HepG2 (cell line): Measurements from ENCODE around the gene CALML6. TPM values are rescaled to one million over a fixed set of nuclear protein-coding genes. Genes with fewer than 3 reads are reported as not detected.

Source experiments
- CEBPB ChIP-seq: IDR thresholded peaks from 2 replicates; pipeline ENCODE4 v1.6.1; 2011; ENCODE audit warnings: low read depth, low read length, improper control_type of control experiment, borderline replicate concordance
- CREB3 ChIP-seq: sonication (generic); formaldehyde crosslinking; IDR thresholded peaks from 2 replicates; pipeline ENCODE4 v1.5.0; 2020; ENCODE audit warnings: missing genetic modification reagents
- EED ChIP-seq: sonication (generic); formaldehyde crosslinking; IDR thresholded peaks from 2 replicates; pipeline ENCODE4 v1.5.0; 2020; ENCODE audit warnings: mild to moderate bottlenecking, missing genetic modification reagents
- ELF3 ChIP-seq: IDR thresholded peaks from 2 replicates; pipeline ENCODE4 v1.6.1; 2016; ENCODE audit warnings: missing genetic modification reagents, missing compliant biosample characterization
- EZH2 ChIP-seq: conservative IDR thresholded peaks from 2 replicates; pipeline ENCODE4 v1.6.1; 2012; ENCODE audit warnings: mild to moderate bottlenecking, low read depth, low read length, moderate library complexity
- FLYWCH1 ChIP-seq: sonication (generic); formaldehyde crosslinking; IDR thresholded peaks from 2 replicates; pipeline ENCODE4 v1.8.1; 2023; ENCODE audit warnings: mild to moderate bottlenecking, missing genetic modification reagents
- HNF4A ChIP-seq: sonication (generic); formaldehyde crosslinking; IDR thresholded peaks from 2 replicates; pipeline ENCODE4 v1.4.0; 2020; ENCODE audit warnings: missing genetic modification reagents
- KDM5B ChIP-seq: sonication (generic); formaldehyde crosslinking; IDR thresholded peaks from 2 replicates; pipeline ENCODE4 v1.4.0; 2020; ENCODE audit warnings: missing genetic modification reagents, mild to moderate bottlenecking, borderline replicate concordance
- POLR2AphosphoS5 ChIP-seq: IDR thresholded peaks from 2 replicates; pipeline ENCODE4 v1.6.1; 2012; ENCODE audit warnings: low read depth, low read length
- RAD21 ChIP-seq: fragments of 450-650 bp; formaldehyde crosslinking; IDR thresholded peaks from 2 replicates; pipeline ENCODE4 v1.5.0; 2020; ENCODE audit warnings: mild to moderate bottlenecking
- RFX5 ChIP-seq: IDR thresholded peaks from 2 replicates; pipeline ENCODE4 v1.6.1; 2011; ENCODE audit warnings: low read depth, low read length, improper control_type of control experiment
- TAF1 ChIP-seq: sonication (generic); formaldehyde crosslinking; IDR thresholded peaks from 2 replicates; pipeline ENCODE4 v1.4.0; 2020; ENCODE audit warnings: missing genetic modification reagents
- TEAD2 ChIP-seq: sonication (generic); formaldehyde crosslinking; IDR thresholded peaks from 2 replicates; pipeline ENCODE4 v1.9.0; 2021; ENCODE audit warnings: missing genetic modification reagents
- U2AF1 ChIP-seq: fragments of 200-400 bp; formaldehyde crosslinking; optimal IDR thresholded peaks from 2 replicates; pipeline ENCODE3; 2017; ENCODE audit warnings: mild to moderate bottlenecking, low read depth, low read length
- ZFP82 ChIP-seq: sonication (generic); formaldehyde crosslinking; IDR thresholded peaks from 2 replicates; pipeline ENCODE4 v1.5.1; 2020; ENCODE audit warnings: mild to moderate bottlenecking, missing genetic modification reagents, borderline replicate concordance
- ZFX ChIP-seq: sonication (generic); formaldehyde crosslinking; IDR thresholded peaks from 2 replicates; pipeline ENCODE4 v1.4.0; 2020; ENCODE audit warnings: mild to moderate bottlenecking, low read depth, missing genetic modification reagents, moderate library complexity
- ZKSCAN1 ChIP-seq: fragments of 150-350 bp; IDR thresholded peaks from 2 replicates; pipeline ENCODE4 v1.6.1; 2014; ENCODE audit warnings: low read length
- ZMYM4 ChIP-seq: sonication (generic); formaldehyde crosslinking; IDR thresholded peaks from 2 replicates; pipeline ENCODE4 v1.8.1; 2023; ENCODE audit warnings: mild to moderate bottlenecking, missing genetic modification reagents
- ZNF235 ChIP-seq: sonication (generic); formaldehyde crosslinking; IDR thresholded peaks from 2 replicates; pipeline ENCODE4 v1.8.1; 2023; ENCODE audit warnings: mild to moderate bottlenecking, missing genetic modification reagents, borderline replicate concordance
- ZNF562 ChIP-seq: sonication (generic); formaldehyde crosslinking; IDR thresholded peaks from 2 replicates; pipeline ENCODE4 v1.8.0; 2022; ENCODE audit warnings: missing genetic modification reagents, borderline replicate concordance
- ZNF589 ChIP-seq: sonication (generic); formaldehyde crosslinking; conservative IDR thresholded peaks from 2 replicates; pipeline ENCODE4 v1.8.0; 2022; ENCODE audit warnings: mild to moderate bottlenecking, moderate library complexity, missing genetic modification reagents
- ZNF878 ChIP-seq: sonication (generic); formaldehyde crosslinking; IDR thresholded peaks from 2 replicates; pipeline ENCODE4 v1.8.1; 2023; ENCODE audit warnings: mild to moderate bottlenecking, missing genetic modification reagents, moderate library complexity
- ZUFSP ChIP-seq: sonication (generic); formaldehyde crosslinking; IDR thresholded peaks from 2 replicates; pipeline ENCODE4 v1.9.0; 2021; ENCODE audit warnings: missing genetic modification reagents, mild to moderate bottlenecking, borderline replicate concordance
- ZXDC ChIP-seq: sonication (generic); formaldehyde crosslinking; IDR thresholded peaks from 2 replicates; pipeline ENCODE4 v1.5.0; 2020; ENCODE audit warnings: mild to moderate bottlenecking, missing genetic modification reagents
- polyA plus RNA-seq, 8 experiments: library from polyadenylated mRNA; depleted of rRNA in 3 of 8; stranded (reverse) in 7 of 8; unstranded in 1 of 8; fragments of >200 nt; fragmentation: Illumina TruSeq in 4 of 8; extraction: Trizol in 4 of 8; gene quantifications; 2 replicates each; pipeline versions ENCODE4 v1.2.1 to v1.2.3, GENCODE V29; 2011 to 2016; ENCODE audit warnings: low read depth in 4 of 8, missing spikeins in 1 of 8, mixed read lengths in 1 of 8; ENCODE audit not compliant: insufficient read depth in 1 of 8
- total RNA-seq, 5 experiments: library from RNA; depleted of rRNA; stranded (reverse); fragments of >200 nt; fragmentation: Illumina TruSeq; extraction: Trizol; gene quantifications; 2 replicates each; pipeline ENCODE4 v1.2.3, GENCODE V29; 2016; ENCODE audit warnings: low read depth in 1 of 5

CALML6 gene
- total and polyA plus RNA-seq, 2 of the 13 experiments (the other 11 are each of a cell fraction or from before 2014, with no cell fraction given), result 0.11 to 0.12 TPM

GRCh38 chr1:1890506-1891348 is 24.3 kb upstream of the CALML6 start, which contains the start of gene GNB1 (continued):
- TF ChIP-seq U2AF1 (no peak), RFX5 (no peak), ZNF235 (peak; percentile 21; the same call in 1 of the 2 replicates), ZXDC (peak; percentile 100), FLYWCH1 (CRISPR knock-in tag) (no peak), ZNF878 (CRISPR knock-in tag) (no peak), CREB3 (CRISPR knock-in tag) (no peak), ELF3 (CRISPR knock-in tag) (0 out of 2 replicates have a peak, but pooled peaks have one; percentile 12), HNF4A (CRISPR knock-in tag) (no peak), TAF1 (CRISPR knock-in tag) (0 out of 2 replicates have a peak, but pooled peaks have one; percentile 39), ZUFSP (CRISPR knock-in tag) (no peak), EZH2 (no peak), POLR2AphosphoS5 (peak; percentile 27; the same call in 1 of the 2 replicates), RAD21 (CRISPR knock-in tag) (peak; percentile 48), ZKSCAN1 (no peak), ZFX (CRISPR knock-in tag) (no peak; the same call in none of the 2 replicates), EED (CRISPR knock-in tag) (no peak), CEBPB (no peak), KDM5B (no peak), ZFP82 (CRISPR knock-in tag) (no peak), ZNF589 (CRISPR knock-in tag) (no peak), TEAD2 (CRISPR knock-in tag) (no peak), ZNF562 (CRISPR knock-in tag) (no peak), ZMYM4 (CRISPR knock-in tag) (0 out of 2 replicates have a peak, but pooled peaks have one; percentile 24)
